Psoas muscle (tissue), 8 donors: Measurements from ENCODE around the gene ETFRF1. TPM values are rescaled to one million over a fixed set of nuclear protein-coding genes. Genes with fewer than 3 reads are reported as not detected.

Experiments
- ATAC-seq, 4 donors: fragments of 200-7000 bp; cut with Tn5 transposase; one replicate each; pipeline ENCODE4 v1.9.1; 2020; ENCODE audit warnings: moderate library complexity in 3 of 4, mild to moderate bottlenecking in 2 of 4
- DNase-seq, 2 donors: peaks; one replicate each; pipeline ENCODE4 v3.0.0-alpha.2; 2020
- H3K27ac ChIP-seq: fragments of 200-600 bp; one replicate; pipeline ENCODE4 v1.8.0; 2022
- H3K27me3 ChIP-seq, 3 donors: fragments of 200-600 bp in 1 of 3; one replicate each; pipeline versions ENCODE4 v1.6.1 to v1.8.0; 2013 to 2022; ENCODE audit warnings: low read length in 2 of 3, mild to moderate bottlenecking in 2 of 3, moderate library complexity in 1 of 3; ENCODE audit not compliant: insufficient read depth in 3 of 3
- H3K36me3 ChIP-seq, 2 donors: fragments of 200-600 bp in 1 of 2; one replicate each; pipeline versions ENCODE4 v1.6.1 to v1.8.0; 2013 to 2022; ENCODE audit warnings: low read depth in 1 of 2, mild to moderate bottlenecking in 1 of 2, moderate library complexity in 1 of 2; ENCODE audit not compliant: insufficient read depth in 1 of 2
- H3K4me1 ChIP-seq: fragments of 200-600 bp; one replicate; pipeline ENCODE4 v1.8.0; 2022
- H3K4me3 ChIP-seq: fragments of 200-600 bp; one replicate; pipeline ENCODE4 v1.8.0; 2022; ENCODE audit warnings: mild to moderate bottlenecking
- H3K9me3 ChIP-seq: fragments of 200-600 bp; one replicate; pipeline ENCODE4 v1.8.0; 2022
- WGBS, 3 donors: extraction: QIAGEN DNeasy Blood & Tissue Kit; methylation state at CpG; one replicate each; pipeline versions ENCODE4 v1.1.6 to v1.1.7; 2013; 5-methylcytosine and 5-hydroxymethylcytosine counted together
- intact Hi-C, 2 donors: fragments of 100-400 bp; cut with DNase I; formaldehyde crosslinking; loops; one replicate each; pipeline versions ENCODE4 v1.11.0 to v1.14.2; 2022
- polyA plus RNA-seq, 3 donors: library from polyadenylated mRNA; stranded (reverse); fragments of 200-250 nt; gene quantifications; one replicate each; pipeline ENCODE4 v1.2.3, GENCODE V29; 2013
- total RNA-seq, 4 donors: library from RNA; stranded (reverse); fragmentation: NEBNext Ultra II Directional in 2 of 4; extraction: Animal tissue kit (Norgen Biotek cat#: 25700) in 2 of 4; gene quantifications; one replicate each; pipeline versions ENCODE4 v1.2.1 to v1.2.4, GENCODE V29; 2021 to 2023
- TF ChIP-seq, protein P1 (sequence below): fragments of 200-600 bp; IDR thresholded peaks from one replicate; pipeline ENCODE4 v1.8.0; 2022; ENCODE audit warnings: antibody characterized with exemption
- donor health status: healthy with polysubstance abuse.
- donor health status: DM: no; HTN: no; CAD: no; lungs with moderate emphysema.
- donor health status: Bipolar disorder and iron deficiency.
- donor health status: healthy.
- donor health status: DM: yes; HTN: yes; CAD: no.
- donor health status: DM: no; HTN: no; CAD: no.
- donor health status: DM: no; HTN: no; CAD: no.
- donor health status: DM: yes; HTN: yes; CAD: no.

Gene ETFRF1
- total and polyA plus RNA-seq, 7 donors = 27.2 to 73.0 (median 56.5) TPM

DNA sequence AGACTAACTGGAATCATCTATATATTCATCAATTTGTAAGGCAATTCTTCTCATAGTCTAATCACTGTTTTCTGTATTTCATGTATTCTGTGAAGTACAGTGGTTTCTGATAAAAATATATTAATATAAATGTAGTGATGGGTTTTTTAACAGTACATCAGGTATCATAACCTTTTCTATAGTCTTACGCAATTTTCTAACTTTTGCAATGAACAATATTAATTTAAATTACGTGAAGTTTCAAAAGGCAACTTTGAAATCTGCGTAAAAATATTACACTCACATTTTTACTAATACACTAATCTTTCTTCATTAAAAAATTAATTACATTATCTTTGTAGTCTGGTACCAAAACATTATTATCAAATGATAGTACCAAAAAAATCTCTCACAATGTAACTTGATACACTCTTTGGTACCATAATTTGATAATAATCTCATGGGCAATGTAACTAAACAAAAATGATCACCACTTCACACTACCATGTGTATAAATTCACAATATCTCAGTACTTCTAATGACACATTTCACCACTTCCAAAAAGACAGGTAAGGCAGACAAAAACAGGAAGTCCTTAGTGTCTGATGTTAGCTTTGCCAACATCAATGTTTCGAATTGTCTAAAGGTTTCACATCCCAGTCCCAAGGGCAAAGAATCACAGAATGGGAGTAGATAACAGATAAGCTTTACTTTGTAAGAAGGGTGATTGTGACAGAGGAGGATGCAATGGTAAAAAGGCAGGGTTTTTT is 8.8 kb upstream of the ETFRF1 start:
- TF ChIP-seq, protein P1, sequence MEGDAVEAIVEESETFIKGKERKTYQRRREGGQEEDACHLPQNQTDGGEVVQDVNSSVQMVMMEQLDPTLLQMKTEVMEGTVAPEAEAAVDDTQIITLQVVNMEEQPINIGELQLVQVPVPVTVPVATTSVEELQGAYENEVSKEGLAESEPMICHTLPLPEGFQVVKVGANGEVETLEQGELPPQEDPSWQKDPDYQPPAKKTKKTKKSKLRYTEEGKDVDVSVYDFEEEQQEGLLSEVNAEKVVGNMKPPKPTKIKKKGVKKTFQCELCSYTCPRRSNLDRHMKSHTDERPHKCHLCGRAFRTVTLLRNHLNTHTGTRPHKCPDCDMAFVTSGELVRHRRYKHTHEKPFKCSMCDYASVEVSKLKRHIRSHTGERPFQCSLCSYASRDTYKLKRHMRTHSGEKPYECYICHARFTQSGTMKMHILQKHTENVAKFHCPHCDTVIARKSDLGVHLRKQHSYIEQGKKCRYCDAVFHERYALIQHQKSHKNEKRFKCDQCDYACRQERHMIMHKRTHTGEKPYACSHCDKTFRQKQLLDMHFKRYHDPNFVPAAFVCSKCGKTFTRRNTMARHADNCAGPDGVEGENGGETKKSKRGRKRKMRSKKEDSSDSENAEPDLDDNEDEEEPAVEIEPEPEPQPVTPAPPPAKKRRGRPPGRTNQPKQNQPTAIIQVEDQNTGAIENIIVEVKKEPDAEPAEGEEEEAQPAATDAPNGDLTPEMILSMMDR = no peak
- no peaks in the 10 kb centered on the region for H3K4me1 ChIP-seq
- no peak overlapping the region for H3K4me3 ChIP-seq
- no peak for ATAC-seq
- H3K36me3 ChIP-seq = no peaks in the 10 kb centered on the region
- no peak for DNase-seq
- no peaks in the 10 kb centered on the region for H3K27me3 ChIP-seq
- intact Hi-C loops = no loop called here
- no peaks in the 10 kb centered on the region for H3K9me3 ChIP-seq
- 69 to 95% (median 91%) methylated on average over 4 of the region's 4 CpGs for WGBS, 3 donors
- H3K27ac ChIP-seq = no peak overlapping the region

DNA sequence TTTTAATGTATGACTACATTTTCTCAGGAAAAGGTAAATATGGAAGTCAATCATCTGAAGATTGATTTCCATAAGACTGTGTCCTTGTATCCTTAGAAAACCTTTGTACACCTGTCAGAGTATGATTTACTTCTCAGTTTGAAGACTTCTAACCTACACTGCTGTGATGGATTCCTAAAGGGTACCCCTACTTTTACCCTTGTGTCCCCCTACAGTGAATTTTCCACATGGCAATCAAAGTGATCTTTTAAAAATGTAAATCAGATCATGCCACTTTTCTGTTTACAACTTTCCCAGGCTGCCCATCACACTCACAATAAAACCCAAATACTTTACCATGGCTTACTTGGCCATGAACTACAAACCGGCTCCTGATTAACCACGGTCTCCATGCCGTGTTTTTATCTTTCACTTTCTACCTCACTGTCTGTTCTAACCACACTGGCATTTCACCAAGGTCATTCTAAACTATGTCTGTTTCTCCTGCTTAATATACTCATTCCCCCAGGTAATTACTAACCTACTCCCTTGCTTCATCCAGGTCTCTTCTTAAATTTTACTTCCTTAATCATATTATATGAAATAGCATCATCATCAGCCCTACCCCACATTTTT is 8.1 kb upstream of the ETFRF1 start:
- H3K36me3 ChIP-seq = no peaks in the 10 kb centered on the region
- H3K4me3 ChIP-seq = no peak overlapping the region
- no peaks in the 10 kb centered on the region for H3K4me1 ChIP-seq
- DNase-seq (no peak), ATAC-seq (no peak)
- intact Hi-C loops = no loop called here
- no peaks in the 10 kb centered on the region for H3K9me3 ChIP-seq
- TF ChIP-seq, protein P1 = no peak
- no peaks in the 10 kb centered on the region for H3K27me3 ChIP-seq
- 40 to 59% (median 50%) methylated on average over 3 of the region's 3 CpGs for WGBS, 3 donors
- H3K27ac ChIP-seq = no peak overlapping the region

DNA sequence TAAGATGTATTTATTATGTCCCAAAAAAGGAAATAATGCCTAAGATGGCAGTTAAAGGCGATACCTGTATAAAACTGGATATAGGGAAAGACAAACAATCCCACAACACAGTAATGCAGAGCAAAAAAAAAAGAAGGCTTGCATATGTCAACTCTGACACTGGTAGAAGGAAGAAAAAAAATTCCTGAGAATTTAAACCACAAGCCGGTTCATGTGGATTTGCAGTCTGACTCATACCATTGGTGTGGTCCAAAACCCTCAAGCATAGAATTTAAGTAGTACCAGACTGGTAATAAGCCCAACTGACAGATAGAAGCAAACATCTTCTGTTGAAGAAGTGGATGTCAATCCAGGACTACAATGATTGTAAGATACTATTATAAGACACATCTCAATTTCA is 7.3 kb upstream of the ETFRF1 start:
- 56 to 73% (median 64%) methylated on average over 2 of the region's 2 CpGs for WGBS, 3 donors
- Histone ChIP-seq H3K36me3 (no peaks in the 10 kb centered on the region), H3K9me3 (no peaks in the 10 kb centered on the region), H3K4me3 (no peak overlapping the region), H3K27ac (no peak overlapping the region), H3K4me1 (no peaks in the 10 kb centered on the region), H3K27me3 (no peaks in the 10 kb centered on the region)
- ATAC-seq (no peak), DNase-seq (no peak)
- TF ChIP-seq, protein P1 = no peak
- intact Hi-C loops = no loop called here

DNA sequence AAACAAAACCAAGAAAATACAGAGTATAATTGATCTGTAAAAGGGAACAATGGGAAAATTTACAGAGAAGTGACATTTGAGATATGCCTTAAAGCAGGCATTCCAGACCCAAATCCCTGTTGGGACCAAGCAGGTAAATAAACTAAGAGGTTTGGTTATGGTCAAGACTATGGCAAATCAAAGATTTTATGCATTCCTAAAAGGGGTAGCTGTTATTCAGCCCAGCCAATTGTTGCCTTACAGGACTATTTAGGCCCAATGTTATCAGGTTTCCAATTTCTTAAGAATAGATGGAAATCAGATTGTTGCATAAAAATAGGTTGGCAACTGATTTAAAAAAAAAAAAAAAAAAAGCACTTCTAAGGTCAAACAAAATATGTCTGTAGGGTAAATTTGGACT is 5.4 kb upstream of the ETFRF1 start:
- TF ChIP-seq, protein P1 = no peak
- intact Hi-C loops = no loop called here

More for the DNA sequence above, 5.4 kb upstream of the ETFRF1 start:
- Histone ChIP-seq H3K4me3 (no peak overlapping the region), H3K9me3 (no peaks in the 10 kb centered on the region), H3K36me3 (no peaks in the 10 kb centered on the region), H3K27ac (no peak overlapping the region), H3K4me1 (no peaks in the 10 kb centered on the region), H3K27me3 (no peaks in the 10 kb centered on the region)
- DNase-seq = no peak
- no peak for ATAC-seq
